UCSD-AML1 (cell line): ENCODE measurements around the gene RIPOR3.
"Not testable (repeated sequence)": the region's sequence is repeated elsewhere in the genome, so short reads cannot be mapped to it uniquely, and the experiment has no call there.

Experiments
- DNase-seq: peaks from one replicate; lab custom pipeline; 2025; ENCODE audit not compliant: unreplicated experiment; lab: John Stamatoyannopoulos, UW

The RIPOR3 gene

DNA sequence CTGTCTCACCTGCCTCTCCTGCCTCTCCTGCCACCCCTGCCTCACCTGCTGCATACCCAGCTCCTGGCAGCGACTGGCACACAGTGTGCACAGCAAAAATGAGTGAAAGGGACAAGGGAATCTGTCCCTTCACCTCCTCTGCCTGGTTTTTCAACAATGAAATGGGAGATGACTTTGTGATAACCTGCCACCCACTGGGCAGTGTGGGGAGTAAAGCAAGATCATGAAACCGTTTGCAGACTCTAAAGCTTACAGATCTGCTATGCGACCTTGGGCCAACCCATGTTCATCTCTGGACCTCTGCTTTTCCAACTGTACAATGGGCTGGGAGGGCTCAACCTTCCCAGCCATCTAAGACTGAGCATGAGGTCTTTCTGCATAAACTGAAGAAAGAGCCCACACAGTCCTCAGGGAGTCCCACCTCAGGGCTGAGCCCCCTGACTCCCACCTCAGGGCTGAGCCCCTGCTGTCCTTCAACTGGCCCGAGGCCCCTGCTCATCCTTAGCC lies 81.1 kb downstream of the RIPOR3 start:
- DNase-seq, result no peak

DNA sequence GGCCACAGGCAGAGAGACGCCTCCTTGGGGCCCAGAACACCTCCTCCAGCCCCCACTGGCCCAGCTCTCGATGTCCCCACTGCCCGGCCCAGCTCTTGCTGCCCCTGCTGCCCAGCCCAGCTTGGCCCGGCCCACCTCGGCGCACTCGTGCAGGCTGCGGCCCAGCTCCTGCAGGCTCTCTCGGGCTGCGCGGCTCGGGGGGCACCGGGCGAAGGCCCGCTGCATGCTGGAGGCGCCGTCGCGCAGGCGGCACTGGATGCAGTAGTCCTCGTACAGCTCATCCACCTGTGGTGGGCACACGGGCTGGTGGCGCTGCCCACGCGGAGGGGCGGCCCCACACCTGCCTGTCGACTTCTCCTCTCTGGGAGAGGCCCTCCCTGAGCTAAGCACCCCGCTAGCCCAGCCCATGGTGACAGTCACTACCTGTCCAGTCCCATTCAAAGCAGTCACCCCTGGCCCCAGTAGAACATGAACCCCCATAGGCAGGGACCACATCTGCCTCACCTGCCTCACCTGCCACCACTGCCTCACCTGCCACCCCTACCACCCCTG lies 81.8 kb downstream of the RIPOR3 start:
- DNase-seq, result no peak

DNA sequence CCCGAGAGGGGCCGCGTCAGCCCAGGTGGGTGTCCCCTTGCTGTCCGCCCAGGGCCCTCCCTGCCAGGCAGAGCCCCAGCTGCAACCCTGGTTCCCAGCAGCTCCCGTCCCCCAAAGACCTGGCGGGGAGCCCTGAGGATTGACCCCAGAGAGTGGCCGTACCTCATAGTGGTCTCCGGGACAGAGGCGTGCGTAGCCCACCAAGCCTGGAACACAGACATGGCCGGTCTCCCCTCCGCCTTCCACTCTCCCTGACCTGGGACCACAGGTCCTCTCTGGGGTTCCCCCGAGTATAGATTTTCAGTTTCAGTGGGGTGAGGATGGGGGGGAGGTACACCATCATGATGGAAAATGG lies 82.6 kb downstream of the RIPOR3 start:
- DNase-seq, result no peak

DNA sequence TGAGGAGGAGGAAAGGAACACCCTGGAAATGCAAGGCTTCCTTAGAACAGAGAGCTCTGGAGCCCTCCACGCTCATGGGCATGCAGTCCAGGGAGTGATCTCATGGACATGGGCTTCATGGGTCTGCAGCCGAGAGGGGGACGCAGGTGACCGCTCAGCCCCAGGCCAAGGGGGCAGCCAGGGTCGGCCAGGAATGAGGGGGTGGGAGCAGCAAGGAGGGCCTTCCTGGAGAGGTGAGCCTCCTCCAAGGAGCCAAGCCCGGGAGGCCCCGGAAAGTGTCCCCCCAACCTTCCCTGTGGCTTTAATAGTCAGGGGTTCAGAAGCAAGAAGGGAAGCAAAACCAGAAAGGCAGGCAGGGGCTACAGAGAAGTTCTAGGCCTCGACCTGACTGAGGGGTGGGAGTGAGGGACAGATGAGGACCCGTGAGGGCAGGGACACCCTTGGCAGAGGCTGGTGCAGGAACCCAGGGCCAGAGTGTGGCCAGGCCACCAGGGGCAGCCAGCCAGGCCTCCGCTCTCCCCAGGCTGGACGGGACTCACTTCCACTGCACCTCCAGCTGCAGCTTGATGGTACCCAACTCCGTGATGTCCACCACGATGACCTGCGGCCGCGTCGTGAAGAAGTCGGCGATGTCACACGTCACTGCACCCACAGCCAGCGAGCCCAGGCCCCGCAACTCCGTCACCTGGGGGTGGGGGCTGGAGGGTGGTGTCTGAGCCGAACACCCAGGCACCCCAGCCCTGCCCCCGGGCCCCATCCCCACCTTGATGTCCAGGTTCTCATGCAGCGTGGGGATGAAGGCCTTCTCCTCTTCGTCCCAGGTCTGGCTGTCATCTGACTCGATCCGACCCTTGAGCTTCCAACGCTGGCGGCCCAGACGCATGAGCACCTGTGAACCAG lies 83.2 kb downstream of the RIPOR3 start:
- DNase-seq, result no peak

DNA sequence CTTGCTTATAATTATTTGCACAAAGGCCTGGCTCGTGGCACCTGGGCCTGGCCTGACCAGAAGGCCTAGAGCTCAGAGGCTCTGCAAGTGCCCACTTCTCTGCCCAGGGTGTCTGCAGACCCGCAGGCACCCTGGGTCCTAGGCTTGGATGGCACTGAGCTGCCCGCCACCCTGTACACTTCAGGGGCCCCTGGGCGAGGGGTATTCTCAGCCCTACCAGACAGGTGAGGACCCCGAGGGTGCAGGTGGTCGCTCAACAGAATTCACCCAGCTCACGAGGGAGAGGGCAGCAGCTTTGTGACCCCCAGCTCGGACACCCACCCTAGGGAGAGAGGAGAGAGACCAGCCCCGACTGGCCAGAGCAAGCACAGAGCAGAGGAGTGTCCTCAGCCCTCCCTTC lies 83.9 kb downstream of the RIPOR3 start:
- DNase-seq, result no peak

DNA sequence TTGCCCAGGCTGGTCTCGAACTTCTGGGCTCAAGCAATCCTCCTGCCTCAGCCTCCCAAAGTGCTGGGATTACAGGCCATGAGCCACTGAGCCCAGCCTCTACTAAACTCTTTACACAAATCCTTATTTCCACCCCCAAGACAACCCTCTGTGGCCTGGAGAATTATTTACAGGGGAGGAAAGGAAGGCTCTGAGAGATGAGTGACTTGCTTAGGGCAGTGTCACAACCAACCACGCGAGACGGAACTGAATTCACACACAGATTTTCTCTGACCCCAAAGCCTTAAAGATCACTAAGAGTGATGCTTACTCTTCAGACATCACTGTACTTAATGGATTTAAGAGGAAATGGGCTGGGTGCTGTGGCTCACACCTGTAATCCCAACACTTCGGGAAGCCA lies 86.2 kb downstream of the RIPOR3 start:
- DNase-seq, result no peak

GRCh38 chr20:50604451-50604850 lies 86.9 kb downstream of the RIPOR3 start:
- no peak for DNase-seq

- DNase-seq, result no peak
These were observed 88.8 kb downstream of the RIPOR3 start for GRCh38 chr20:50602432-50603088.

- no peak for DNase-seq
These were observed 89.6 kb downstream of the RIPOR3 start for GRCh38 chr20:50601511-50602431.

DNA sequence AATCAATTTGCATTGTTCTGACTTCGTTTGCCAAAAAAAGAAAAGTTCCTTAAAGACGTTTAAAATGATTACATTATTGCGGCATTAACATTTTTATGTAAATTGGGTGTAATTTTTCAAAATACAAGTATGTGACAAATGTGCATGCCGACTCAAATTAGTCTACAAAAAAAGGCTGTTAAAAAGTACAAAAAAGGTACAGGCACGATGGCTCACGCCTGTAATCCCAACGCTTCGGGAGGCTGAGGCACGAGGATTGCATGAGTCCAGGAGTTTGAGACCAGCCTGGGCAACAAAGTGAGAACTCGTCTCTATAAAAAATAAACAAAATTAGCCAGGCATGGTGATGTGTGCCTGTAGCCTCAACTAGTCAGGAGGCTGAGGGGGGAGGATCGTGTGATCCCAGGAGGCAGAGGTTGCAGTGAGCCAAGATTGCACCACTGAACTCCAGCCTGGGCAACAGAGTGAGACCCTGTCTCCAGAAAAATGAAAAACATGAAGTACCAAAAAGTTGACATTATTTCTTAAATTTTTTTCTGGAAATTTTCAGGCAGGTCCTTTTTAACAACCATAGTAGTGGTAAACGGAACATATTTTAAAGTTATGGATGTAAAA lies 91.0 kb downstream of the RIPOR3 start:
- no peak for DNase-seq

GRCh38 chr20:50598768-50599167 lies 92.6 kb downstream of the RIPOR3 start:
- not testable (repeated sequence) for DNase-seq

DNA sequence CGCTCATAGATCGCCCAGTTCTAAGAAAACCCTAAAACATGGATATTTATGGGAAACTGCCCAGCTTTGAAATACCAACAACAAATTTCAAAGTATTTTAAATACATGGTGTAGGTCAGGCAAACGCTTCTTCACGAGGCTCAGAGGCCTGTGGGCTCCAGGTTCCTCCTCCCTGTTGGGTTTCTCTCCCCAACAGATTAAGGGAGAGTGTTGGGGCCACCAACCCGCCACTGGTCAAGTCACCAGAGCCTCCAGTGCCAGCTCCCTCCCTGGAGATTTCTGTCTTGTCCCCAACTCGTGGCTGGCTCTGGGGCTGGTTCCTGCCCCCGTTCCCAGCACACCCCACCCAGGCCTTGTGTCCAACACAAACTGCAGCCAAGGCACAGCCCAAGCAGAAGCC lies 93.3 kb downstream of the RIPOR3 start:
- no peak for DNase-seq

GRCh38 chr20:50597406-50597969 lies 93.9 kb downstream of the RIPOR3 start:
- no peak for DNase-seq

- no peak for DNase-seq
These were observed 94.7 kb downstream of the RIPOR3 start for GRCh38 chr20:50596694-50597021.

GRCh38 chr20:50595988-50596693 lies 95.2 kb downstream of the RIPOR3 start:
- DNase-seq, result no peak

- no peak for DNase-seq
These were observed 95.9 kb downstream of the RIPOR3 start for GRCh38 chr20:50595433-50595895.

- DNase-seq, result no peak
These were observed 96.5 kb downstream of the RIPOR3 start for GRCh38 chr20:50594591-50595432.

DNA sequence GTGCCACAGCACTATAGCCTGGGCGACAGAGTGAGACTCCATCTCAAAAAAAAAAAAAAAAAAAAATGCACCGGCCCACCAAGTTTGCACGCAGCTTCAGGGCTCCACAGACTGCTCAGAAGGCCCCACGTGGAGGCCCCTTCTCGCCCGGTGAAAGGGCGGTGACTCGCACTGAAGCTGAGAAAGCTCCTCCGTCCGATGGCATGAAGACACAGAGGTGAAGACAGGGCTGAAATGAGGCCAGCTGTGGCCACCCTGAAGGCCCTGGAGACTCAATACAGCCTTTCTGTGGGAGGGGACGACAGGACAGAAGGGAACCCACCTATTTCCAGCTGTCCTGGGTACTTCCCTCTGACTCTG lies 97.1 kb downstream of the RIPOR3 start:
- no peak for DNase-seq

GRCh38 chr20:50593005-50593335 lies 98.4 kb downstream of the RIPOR3 start:
- no peak for DNase-seq
